ENCODE measurements around the gene CARD11. TPM values are rescaled to one million over a fixed set of nuclear protein-coding genes. Genes with fewer than 3 reads are reported as not detected.

The CARD11 gene
- polyA plus RNA-seq = 4.8 TPM
- long read RNA-seq, donor 1, full-length matches to known transcripts = 1 of 1 reads
- long read RNA-seq, donor 1, partial matches to known transcripts = 0 of 1 reads
- long read RNA-seq, donor 1, other reads (novel, unspliced or antisense) = 0 of 1 reads
- long read RNA-seq, donor 2, full-length matches to known transcripts = 1 of 1 reads
- long read RNA-seq, donor 2, partial matches to known transcripts = 0 of 1 reads
- long read RNA-seq, donor 2, other reads (novel, unspliced or antisense) = 0 of 1 reads
- long read RNA-seq, donor 3 = 0 reads
- long read RNA-seq, donor 4 = 0 reads
- long read RNA-seq, donor 5 = 0 reads
- long read RNA-seq, donor 6 = 0 reads
- long read RNA-seq, donor 7 = 0 reads
- long read RNA-seq, donor 8 = 0 reads
- long read RNA-seq, donor 9 = 0 reads
- long read RNA-seq, donor 10 = 0 reads
- long read RNA-seq, donor 11, full-length matches to known transcripts = 1 of 1 reads
- long read RNA-seq, donor 11, partial matches to known transcripts = 0 of 1 reads
- long read RNA-seq, donor 11, other reads (novel, unspliced or antisense) = 0 of 1 reads

GRCh38 chr7:3043544-3044371, at the start of gene CARD11:
TSS of gene CARD11 (minus strand) at chr7:3043867. CDS start at chr7:2958506, 85,361 bp downstream.
- whole genome bisulfite sequencing (ENCODE audit: insufficient coverage, low lambda C conversion rate) = 0% methylated on average over 1 of the region's 45 CpGs
- Histone ChIP-seq H3K27ac (ENCODE audit: low read length) (no peak within 1 kb of the TSS), H3K27me3 (ENCODE audit: control insufficient read depth, insufficient read depth, low read length) (peaks cover 10% of the 10 kb centered on the region), H3K9me3 (ENCODE audit: control insufficient read depth, low read depth, low read length) (no peaks in the 10 kb centered on the region), H3K4me1 (ENCODE audit: control insufficient read depth, insufficient read depth, low read length) (no peaks in the 10 kb centered on the region), H3K4me3 (ENCODE audit: low read length) (peak within 1 kb of the TSS; percentile 35), H3K36me3 (ENCODE audit: control insufficient read depth, insufficient read depth, low read length) (no peaks in the 10 kb centered on the region)
- DNase-seq = peak; percentile 22 to 64

- Histone ChIP-seq H3K27me3 (ENCODE audit: control insufficient read depth, insufficient read depth, low read length) (no peaks in the 10 kb centered on the region), H3K36me3 (ENCODE audit: control insufficient read depth, insufficient read depth, low read length) (no peaks in the 10 kb centered on the region), H3K9me3 (ENCODE audit: control insufficient read depth, low read depth, low read length) (no peaks in the 10 kb centered on the region), H3K4me3 (ENCODE audit: low read length) (no peak overlapping the region), H3K4me1 (ENCODE audit: control insufficient read depth, insufficient read depth, low read length) (no peaks in the 10 kb centered on the region), H3K27ac (ENCODE audit: low read length) (no peak overlapping the region)
- no peak for DNase-seq
- WGBS (ENCODE audit: insufficient coverage, low lambda C conversion rate) = no CpG with 5 or more reads among the region's 6 CpGs
These were observed 48.8 kb upstream of the CARD11 start for GRCh38 chr7:3092468-3092867.

GRCh38 chr7:3091631-3092030, 48.0 kb upstream of the CARD11 start:
- no peak overlapping the region for H3K4me3 ChIP-seq (ENCODE audit: low read length)
- H3K27me3 ChIP-seq (ENCODE audit: control insufficient read depth, insufficient read depth, low read length) = peaks cover 5% of the 10 kb centered on the region
- no peak for DNase-seq
- no peaks in the 10 kb centered on the region for H3K36me3 ChIP-seq (ENCODE audit: control insufficient read depth, insufficient read depth, low read length)
- H3K4me1 ChIP-seq (ENCODE audit: control insufficient read depth, insufficient read depth, low read length) = no peaks in the 10 kb centered on the region
- WGBS (ENCODE audit: insufficient coverage, low lambda C conversion rate) = 100% methylated on average over 2 of the region's 8 CpGs
- H3K9me3 ChIP-seq (ENCODE audit: control insufficient read depth, low read depth, low read length) = no peaks in the 10 kb centered on the region
- H3K27ac ChIP-seq (ENCODE audit: low read length) = no peak overlapping the region

- Histone ChIP-seq H3K27me3 (ENCODE audit: control insufficient read depth, insufficient read depth, low read length) (peaks cover 5% of the 10 kb centered on the region), H3K4me3 (ENCODE audit: low read length) (no peak overlapping the region), H3K27ac (ENCODE audit: low read length) (no peak overlapping the region), H3K9me3 (ENCODE audit: control insufficient read depth, low read depth, low read length) (no peaks in the 10 kb centered on the region), H3K4me1 (ENCODE audit: control insufficient read depth, insufficient read depth, low read length) (no peaks in the 10 kb centered on the region), H3K36me3 (ENCODE audit: control insufficient read depth, insufficient read depth, low read length) (no peaks in the 10 kb centered on the region)
- WGBS (ENCODE audit: insufficient coverage, low lambda C conversion rate) = no CpG with 5 or more reads among the region's 11 CpGs
- DNase-seq = no peak
These were observed 45.8 kb upstream of the CARD11 start for GRCh38 chr7:3089493-3089892.

GRCh38 chr7:3087243-3087755, 43.6 kb upstream of the CARD11 start:
- 61% methylated on average over 2 of the region's 7 CpGs for WGBS (ENCODE audit: insufficient coverage, low lambda C conversion rate)
- DNase-seq = no peak
- Histone ChIP-seq H3K4me1 (ENCODE audit: control insufficient read depth, insufficient read depth, low read length) (no peaks in the 10 kb centered on the region), H3K4me3 (ENCODE audit: low read length) (no peak overlapping the region), H3K9me3 (ENCODE audit: control insufficient read depth, low read depth, low read length) (no peaks in the 10 kb centered on the region), H3K27ac (ENCODE audit: low read length) (no peak overlapping the region), H3K27me3 (ENCODE audit: control insufficient read depth, insufficient read depth, low read length) (peaks cover 5% of the 10 kb centered on the region), H3K36me3 (ENCODE audit: control insufficient read depth, insufficient read depth, low read length) (no peaks in the 10 kb centered on the region)

GRCh38 chr7:3083350-3083749, 39.7 kb upstream of the CARD11 start:
- no peak for DNase-seq
- Histone ChIP-seq H3K4me1 (ENCODE audit: control insufficient read depth, insufficient read depth, low read length) (no peaks in the 10 kb centered on the region), H3K27me3 (ENCODE audit: control insufficient read depth, insufficient read depth, low read length) (peaks cover 5% of the 10 kb centered on the region), H3K36me3 (ENCODE audit: control insufficient read depth, insufficient read depth, low read length) (no peaks in the 10 kb centered on the region), H3K27ac (ENCODE audit: low read length) (no peak overlapping the region), H3K4me3 (ENCODE audit: low read length) (no peak overlapping the region), H3K9me3 (ENCODE audit: control insufficient read depth, low read depth, low read length) (no peaks in the 10 kb centered on the region)
- WGBS (ENCODE audit: insufficient coverage, low lambda C conversion rate) = 30% methylated on average over 2 of the region's 4 CpGs

GRCh38 chr7:3082831-3083230, 39.2 kb upstream of the CARD11 start:
- Histone ChIP-seq H3K27me3 (ENCODE audit: control insufficient read depth, insufficient read depth, low read length) (peaks cover 5% of the 10 kb centered on the region), H3K4me3 (ENCODE audit: low read length) (no peak overlapping the region), H3K9me3 (ENCODE audit: control insufficient read depth, low read depth, low read length) (no peaks in the 10 kb centered on the region), H3K4me1 (ENCODE audit: control insufficient read depth, insufficient read depth, low read length) (no peaks in the 10 kb centered on the region), H3K36me3 (ENCODE audit: control insufficient read depth, insufficient read depth, low read length) (no peaks in the 10 kb centered on the region), H3K27ac (ENCODE audit: low read length) (no peak overlapping the region)
- DNase-seq = no peak
- no CpG with 5 or more reads among the region's 9 CpGs for WGBS (ENCODE audit: insufficient coverage, low lambda C conversion rate)

- WGBS (ENCODE audit: insufficient coverage, low lambda C conversion rate) = no CpG with 5 or more reads among the region's 6 CpGs
These were observed 38.7 kb upstream of the CARD11 start for GRCh38 chr7:3082386-3082785.

GRCh38 chr7:3080106-3080505, 36.4 kb upstream of the CARD11 start:
- Histone ChIP-seq H3K36me3 (ENCODE audit: control insufficient read depth, insufficient read depth, low read length) (no peaks in the 10 kb centered on the region), H3K4me1 (ENCODE audit: control insufficient read depth, insufficient read depth, low read length) (peaks cover 5% of the 10 kb centered on the region), H3K27me3 (ENCODE audit: control insufficient read depth, insufficient read depth, low read length) (no peaks in the 10 kb centered on the region), H3K4me3 (ENCODE audit: low read length) (no peak overlapping the region), H3K9me3 (ENCODE audit: control insufficient read depth, low read depth, low read length) (peaks cover 7% of the 10 kb centered on the region), H3K27ac (ENCODE audit: low read length) (no peak overlapping the region)
- no peak for DNase-seq
- no CpG with 5 or more reads among the region's 5 CpGs for WGBS (ENCODE audit: insufficient coverage, low lambda C conversion rate)

More at GRCh38 chr7:3082386-3082785, 38.7 kb upstream of the CARD11 start:
- Histone ChIP-seq H3K9me3 (ENCODE audit: control insufficient read depth, low read depth, low read length) (no peaks in the 10 kb centered on the region), H3K27ac (ENCODE audit: low read length) (no peak overlapping the region), H3K36me3 (ENCODE audit: control insufficient read depth, insufficient read depth, low read length) (no peaks in the 10 kb centered on the region), H3K4me3 (ENCODE audit: low read length) (no peak overlapping the region), H3K4me1 (ENCODE audit: control insufficient read depth, insufficient read depth, low read length) (no peaks in the 10 kb centered on the region), H3K27me3 (ENCODE audit: control insufficient read depth, insufficient read depth, low read length) (peaks cover 5% of the 10 kb centered on the region)
- no peak for DNase-seq

- no peaks in the 10 kb centered on the region for H3K27me3 ChIP-seq (ENCODE audit: control insufficient read depth, insufficient read depth, low read length)
- no peak overlapping the region for H3K27ac ChIP-seq (ENCODE audit: low read length)
- WGBS (ENCODE audit: insufficient coverage, low lambda C conversion rate) = 50% methylated on average over 1 of the region's 7 CpGs
- H3K9me3 ChIP-seq (ENCODE audit: control insufficient read depth, low read depth, low read length) = peaks cover 7% of the 10 kb centered on the region
- H3K36me3 ChIP-seq (ENCODE audit: control insufficient read depth, insufficient read depth, low read length) = no peaks in the 10 kb centered on the region
- peaks cover 5% of the 10 kb centered on the region for H3K4me1 ChIP-seq (ENCODE audit: control insufficient read depth, insufficient read depth, low read length)
- no peak overlapping the region for H3K4me3 ChIP-seq (ENCODE audit: low read length)
- DNase-seq = no peak
These were observed 34.8 kb upstream of the CARD11 start for GRCh38 chr7:3078514-3078913.
